ENCODE results near the gene RNF220. TPM values are rescaled to one million over a fixed set of nuclear protein-coding genes. Genes with fewer than 3 reads are reported as not detected.
A peak's percentile ranks its signal among the peaks of the same experiment; 100 is the strongest.

Gene RNF220
- total RNA-seq, 2 donors from 2014 or later = 85.4 to 124 TPM

DNA sequence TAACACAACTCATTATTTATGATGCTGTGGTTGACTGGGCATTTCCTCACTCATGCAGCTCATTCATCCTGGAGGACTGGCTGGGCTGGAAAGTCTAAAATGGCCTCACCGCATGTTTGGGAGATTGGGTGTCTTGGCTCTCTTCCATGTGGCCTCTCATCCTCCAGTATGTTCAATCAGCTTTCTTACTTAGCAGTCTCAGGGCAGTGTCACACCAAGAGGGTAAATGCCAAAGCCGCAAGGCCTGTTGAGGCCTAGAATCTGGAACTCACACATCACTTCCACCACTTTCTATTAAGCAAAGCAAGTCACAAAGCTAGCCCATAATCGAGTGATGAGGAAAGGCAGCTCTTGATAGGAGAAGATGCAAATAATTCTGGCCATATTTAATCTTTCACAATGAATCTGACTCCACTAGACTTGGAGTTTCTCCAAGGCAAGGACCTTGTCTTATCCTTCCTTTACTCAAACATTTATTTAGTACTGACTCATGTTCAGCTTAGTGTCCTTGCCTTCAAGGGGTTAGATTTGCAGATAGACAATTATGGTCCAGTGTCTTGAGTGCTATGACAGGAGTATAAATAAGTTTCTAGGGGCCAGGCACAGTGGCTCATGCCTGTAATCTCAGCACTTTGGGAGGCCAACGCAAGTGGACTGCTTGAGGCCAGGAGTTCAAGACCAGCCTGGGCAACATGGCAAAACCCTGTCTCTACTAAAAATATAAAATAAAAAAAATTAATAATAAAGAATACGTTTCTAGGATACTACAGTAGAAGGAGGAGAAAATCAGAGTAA, 224.1 kb downstream of the RNF220 start:
- intact Hi-C loops (cut with DNase I) = no loop called here
- DNase-seq (no peak), ATAC-seq (no peak)
- H3K36me3 ChIP-seq (replicated peaks in 1 of 2; ENCODE audit: insufficient read depth in 1 of 2, low read depth in 2 of 2) = no peaks in the 10 kb centered on the region
- no peak overlapping the region for H3K27ac ChIP-seq
- H3K4me1 ChIP-seq = peaks cover 25% of the 10 kb centered on the region
- no peak overlapping the region for H3K4me3 ChIP-seq
- no peaks in the 10 kb centered on the region for H3K27me3 ChIP-seq
- 64 to 65% methylated on average over 5 of the region's 5 CpGs for WGBS, 2 donors
- no peaks in the 10 kb centered on the region for H3K9me3 ChIP-seq
- TF ChIP-seq POLR2A (IDR thresholded peaks at IDR 0.05) = no peak
- TF ChIP-seq, protein P1, sequence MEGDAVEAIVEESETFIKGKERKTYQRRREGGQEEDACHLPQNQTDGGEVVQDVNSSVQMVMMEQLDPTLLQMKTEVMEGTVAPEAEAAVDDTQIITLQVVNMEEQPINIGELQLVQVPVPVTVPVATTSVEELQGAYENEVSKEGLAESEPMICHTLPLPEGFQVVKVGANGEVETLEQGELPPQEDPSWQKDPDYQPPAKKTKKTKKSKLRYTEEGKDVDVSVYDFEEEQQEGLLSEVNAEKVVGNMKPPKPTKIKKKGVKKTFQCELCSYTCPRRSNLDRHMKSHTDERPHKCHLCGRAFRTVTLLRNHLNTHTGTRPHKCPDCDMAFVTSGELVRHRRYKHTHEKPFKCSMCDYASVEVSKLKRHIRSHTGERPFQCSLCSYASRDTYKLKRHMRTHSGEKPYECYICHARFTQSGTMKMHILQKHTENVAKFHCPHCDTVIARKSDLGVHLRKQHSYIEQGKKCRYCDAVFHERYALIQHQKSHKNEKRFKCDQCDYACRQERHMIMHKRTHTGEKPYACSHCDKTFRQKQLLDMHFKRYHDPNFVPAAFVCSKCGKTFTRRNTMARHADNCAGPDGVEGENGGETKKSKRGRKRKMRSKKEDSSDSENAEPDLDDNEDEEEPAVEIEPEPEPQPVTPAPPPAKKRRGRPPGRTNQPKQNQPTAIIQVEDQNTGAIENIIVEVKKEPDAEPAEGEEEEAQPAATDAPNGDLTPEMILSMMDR (IDR thresholded peaks at IDR 0.05) = no peak

DNA sequence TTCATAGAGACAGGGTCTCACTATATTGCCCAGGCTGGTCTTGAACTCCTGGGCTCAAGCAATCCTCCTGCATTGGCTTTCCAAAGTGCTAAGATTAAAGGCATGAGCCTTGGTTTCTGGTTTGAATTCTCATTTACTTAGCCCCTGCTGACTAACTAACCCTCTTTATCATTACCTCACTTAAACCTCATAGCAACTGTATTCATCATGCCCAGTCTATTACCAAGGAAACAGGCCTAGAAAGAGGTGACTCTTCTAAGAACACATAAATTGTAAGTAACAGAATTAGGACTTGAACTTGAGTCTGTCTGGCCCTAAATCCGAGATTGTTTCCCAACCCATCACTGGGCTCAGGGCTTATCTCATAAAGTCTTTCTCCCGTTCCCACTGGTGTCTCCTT, 225.1 kb downstream of the RNF220 start:
- Histone ChIP-seq H3K36me3 (replicated peaks in 1 of 2; ENCODE audit: insufficient read depth in 1 of 2, low read depth in 2 of 2) (no peaks in the 10 kb centered on the region), H3K9me3 (no peaks in the 10 kb centered on the region), H3K27me3 (no peaks in the 10 kb centered on the region), H3K4me1 (peaks cover 33% of the 10 kb centered on the region), H3K27ac (no peak overlapping the region), H3K4me3 (no peak overlapping the region)
- intact Hi-C loops (cut with DNase I) = no loop called here
- no peak for DNase-seq
- no peak for ATAC-seq
- 90 to 97% methylated on average over 2 of the region's 2 CpGs for WGBS, 2 donors
- TF ChIP-seq POLR2A (IDR thresholded peaks at IDR 0.05) = no peak
- TF ChIP-seq, protein P1 (IDR thresholded peaks at IDR 0.05) = no peak

DNA sequence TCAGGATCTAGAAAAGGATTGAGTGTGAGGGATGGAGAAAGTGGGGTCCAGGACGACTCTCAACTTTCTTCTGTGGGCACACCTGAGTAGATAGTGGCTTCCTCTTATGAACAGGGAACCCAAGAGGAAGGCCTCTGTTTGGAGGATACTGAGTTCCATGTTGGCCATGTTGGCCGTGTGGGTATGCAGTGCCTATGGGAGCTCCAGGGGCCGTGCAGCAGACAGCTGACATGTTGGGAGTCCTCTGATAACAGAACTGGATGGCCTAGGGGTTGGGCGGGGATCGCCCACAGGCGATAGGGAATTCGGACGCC, 226.2 kb downstream of the RNF220 start:
- TF ChIP-seq, protein P1 (IDR thresholded peaks at IDR 0.05) = no peak
- no peak for TF ChIP-seq POLR2A (IDR thresholded peaks at IDR 0.05)
- DNase-seq (no peak), ATAC-seq (no peak)
- intact Hi-C loops (cut with DNase I) = no loop called here
- Histone ChIP-seq H3K4me1 (peaks cover 33% of the 10 kb centered on the region), H3K36me3 (replicated peaks in 1 of 2; ENCODE audit: insufficient read depth in 1 of 2, low read depth in 2 of 2) (peaks cover 3 to 6% of the 10 kb centered on the region in 2 donors), H3K27me3 (no peaks in the 10 kb centered on the region), H3K27ac (peak overlapping the region; percentile 90 to 94 (median 93)), H3K4me3 (peak overlapping the region; percentile 47 to 73), H3K9me3 (no peaks in the 10 kb centered on the region)
- 16 to 30% methylated on average over 3 to 8 of the region's 8 CpGs for WGBS, 2 donors

DNA sequence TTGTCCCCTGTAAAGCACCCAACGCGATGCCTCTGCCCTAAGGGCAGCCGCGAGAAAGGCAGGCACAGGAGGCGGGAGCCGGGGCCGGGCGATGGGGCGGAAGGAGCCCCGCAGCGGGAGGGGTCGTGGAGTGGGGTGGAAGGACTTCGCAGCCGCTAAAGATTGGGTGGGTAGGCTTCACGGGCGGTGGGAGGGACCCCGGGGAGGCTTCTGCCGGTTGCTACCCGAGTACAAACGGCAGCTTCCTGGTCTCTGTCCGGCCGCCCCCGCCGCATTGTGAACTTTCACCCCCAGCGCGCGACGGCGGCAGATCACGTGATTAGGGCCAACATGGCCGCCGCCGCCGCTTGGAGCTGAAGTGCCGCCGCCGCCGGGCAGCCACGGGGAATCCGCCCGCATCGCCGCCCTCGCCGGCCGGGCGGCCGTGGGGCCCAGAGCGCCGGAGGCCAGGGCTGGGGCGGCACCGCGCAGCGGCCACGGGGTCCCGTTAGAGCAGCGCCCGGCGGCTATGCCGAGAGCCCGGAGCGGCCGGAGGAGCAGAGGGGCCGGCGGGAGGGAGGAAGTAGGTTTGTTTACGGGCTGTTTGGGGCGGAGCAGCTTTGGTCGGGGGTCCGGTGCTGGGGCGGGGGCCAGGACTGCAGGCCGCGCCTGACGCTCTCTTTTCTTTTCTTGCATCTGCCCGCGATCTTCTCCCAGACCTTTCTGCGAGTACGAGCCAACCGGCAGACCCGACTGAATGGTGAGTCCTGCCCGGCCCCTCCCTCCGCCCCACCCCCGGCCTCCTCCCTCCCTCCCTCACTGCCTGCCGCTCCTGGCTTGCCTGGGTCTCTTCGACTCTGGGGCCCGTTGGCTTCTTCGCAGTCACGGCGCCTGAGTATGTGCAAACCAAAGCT, 226.8 kb downstream of the RNF220 start:
- H3K9me3 ChIP-seq = no peaks in the 10 kb centered on the region
- H3K27ac ChIP-seq = peak overlapping the region; percentile 90 to 94 (median 93)
- ATAC-seq (peak; percentile 90), DNase-seq (peak; percentile 90 to 93 (median 91))
- 0% methylated on average over 11 to 84 of the region's 88 CpGs for WGBS, 2 donors
- peaks cover 7 to 12% of the 10 kb centered on the region in 2 donors for H3K36me3 ChIP-seq (replicated peaks in 1 of 2; ENCODE audit: insufficient read depth in 1 of 2, low read depth in 2 of 2)
- intact Hi-C loops (cut with DNase I) = no loop called here
- peak overlapping the region; percentile 47 to 73 for H3K4me3 ChIP-seq
- peak; percentile 59 to 88 (median 86) for TF ChIP-seq POLR2A (IDR thresholded peaks at IDR 0.05)
- TF ChIP-seq, protein P1 (IDR thresholded peaks at IDR 0.05) = peak in 1 of 7 experiments; percentile 10
- no peaks in the 10 kb centered on the region for H3K27me3 ChIP-seq
- peaks cover 33% of the 10 kb centered on the region for H3K4me1 ChIP-seq

Measured in body of pancreas (tissue), 4 donors.